ENCODE measurements around the gene RNU4-1.
A peak's percentile ranks its signal among the peaks of the same experiment; 100 is the strongest.

The RNU4-1 gene

DNA sequence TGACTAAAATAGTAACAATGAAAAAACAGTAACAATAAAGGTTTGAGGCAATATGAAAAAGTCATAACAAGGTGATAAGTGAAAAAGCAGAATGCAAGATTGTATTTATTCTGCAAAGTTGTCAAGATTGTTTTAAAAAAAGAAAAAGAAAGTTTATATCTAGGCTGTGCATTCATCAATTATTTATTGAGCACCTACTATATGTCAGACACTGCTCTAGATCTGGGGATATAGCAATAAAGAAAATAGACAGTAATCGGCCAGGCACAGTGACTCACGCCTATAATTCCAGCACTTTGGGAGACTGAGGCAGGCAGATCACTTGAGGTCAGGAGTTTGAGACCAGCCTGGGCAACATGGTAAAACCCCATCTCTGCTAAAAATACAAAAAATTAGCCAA, 30.7 kb upstream of the RNU4-1 start:
- no peaks in the 10 kb centered on the region for H3K36me3 ChIP-seq
- no peak overlapping the region for H3K4me3 ChIP-seq (ENCODE audit: low read depth, low read length)
- no peaks in the 10 kb centered on the region for H3K9me3 ChIP-seq (ENCODE audit: severe bottlenecking)
- no peaks in the 10 kb centered on the region for H3K27me3 ChIP-seq (ENCODE audit: insufficient read depth, low read depth, severe bottlenecking)
- no peak for DNase-seq
- H3K27ac ChIP-seq: no peak overlapping the region
- TF ChIP-seq CTCF (IDR thresholded peaks at IDR 0.05; ENCODE audit: low read depth, low read length): no peak

DNA sequence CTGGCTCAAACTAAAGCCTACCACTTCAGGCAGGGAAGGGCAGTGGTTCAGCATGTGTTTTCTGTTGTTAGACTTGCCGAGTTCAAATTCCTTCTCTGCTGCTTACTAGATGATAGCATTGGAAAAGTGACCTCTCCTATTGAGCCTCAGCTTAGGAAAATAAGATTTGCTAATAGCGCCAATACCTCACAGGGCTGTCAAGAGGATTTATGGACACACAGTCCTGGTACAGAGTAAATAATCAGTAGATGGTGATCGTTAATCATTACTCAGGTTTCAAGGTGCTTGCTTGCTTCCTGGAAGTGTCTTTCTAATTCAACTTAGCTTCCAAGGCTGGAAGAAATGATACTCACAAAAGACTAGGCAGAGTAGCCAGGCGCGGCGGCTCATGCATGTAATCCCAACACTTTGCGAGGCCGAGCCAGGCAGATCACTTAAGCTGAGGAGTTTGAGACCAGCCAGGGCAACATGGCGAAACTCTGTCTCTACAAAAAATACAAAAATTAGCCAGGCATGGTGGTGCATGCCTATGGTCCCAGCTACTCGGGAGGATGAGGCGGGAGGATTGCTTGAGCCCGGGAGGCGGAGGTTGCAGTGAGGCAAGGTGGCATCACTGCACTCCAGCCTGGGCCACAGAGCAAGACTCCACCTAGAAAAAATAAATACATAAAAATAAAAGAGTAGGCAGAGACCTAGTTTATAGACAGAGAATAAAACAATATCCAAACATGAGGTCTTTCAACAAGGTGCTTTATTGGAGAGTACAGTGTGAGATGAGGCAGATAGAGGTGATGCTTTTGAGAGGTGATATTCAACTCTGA, 28.6 kb upstream of the RNU4-1 start:
- H3K4me3 ChIP-seq (ENCODE audit: low read depth, low read length): peak overlapping the region; percentile 24; the same call in 1 of the 2 replicates
- DNase-seq: peak; percentile 84
- H3K27ac ChIP-seq: peak overlapping the region; percentile 44
- no peaks in the 10 kb centered on the region for H3K36me3 ChIP-seq
- no peak for TF ChIP-seq CTCF (IDR thresholded peaks at IDR 0.05; ENCODE audit: low read depth, low read length)
- H3K9me3 ChIP-seq (ENCODE audit: severe bottlenecking): no peaks in the 10 kb centered on the region
- H3K27me3 ChIP-seq (ENCODE audit: insufficient read depth, low read depth, severe bottlenecking): no peaks in the 10 kb centered on the region

DNA sequence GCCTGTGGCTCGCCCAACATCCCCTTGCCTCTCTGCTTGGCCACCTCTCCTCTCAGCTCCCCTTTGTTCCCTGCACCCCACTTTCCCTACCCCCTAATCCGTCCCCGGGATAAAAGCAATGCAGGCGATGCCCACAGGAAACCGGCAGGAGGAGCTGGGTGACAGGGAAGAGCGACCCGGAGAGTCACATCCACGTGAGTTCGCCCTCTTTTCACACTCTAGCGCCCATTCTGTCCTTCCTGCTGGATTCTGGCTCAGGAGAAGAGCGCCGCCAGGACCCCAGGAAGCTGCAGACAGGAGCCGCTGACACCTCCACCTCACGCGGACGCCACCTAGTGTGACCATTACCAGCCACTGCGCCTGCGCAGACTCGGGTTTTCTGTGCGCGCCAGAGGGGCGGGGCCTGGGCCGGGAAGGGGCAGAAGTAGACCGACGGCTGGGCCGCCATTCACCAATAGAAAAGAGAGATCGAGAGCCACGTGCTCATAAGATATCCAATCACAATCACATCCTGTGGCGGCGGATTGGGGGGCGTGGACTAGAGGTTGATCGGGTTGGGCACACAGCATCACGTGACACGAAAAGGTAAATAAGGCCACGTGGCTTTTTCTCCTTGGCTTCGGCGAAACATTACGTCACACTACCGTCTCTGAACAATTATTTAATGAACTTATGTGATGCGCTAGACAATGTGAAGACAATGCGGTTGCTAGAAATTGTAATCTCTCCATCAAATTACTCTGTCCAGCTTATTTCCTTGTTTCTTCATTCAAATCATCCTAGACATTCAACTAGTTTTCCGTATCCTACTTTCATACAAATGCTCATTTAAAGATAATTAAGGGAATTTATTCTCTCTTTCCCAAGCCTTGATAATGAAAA, 24.4 kb upstream of the RNU4-1 start:
- no peaks in the 10 kb centered on the region for H3K36me3 ChIP-seq
- H3K27ac ChIP-seq: peak overlapping the region; percentile 74
- DNase-seq: peak; percentile 99
- no peaks in the 10 kb centered on the region for H3K27me3 ChIP-seq (ENCODE audit: insufficient read depth, low read depth, severe bottlenecking)
- peak; percentile 69 for TF ChIP-seq CTCF (IDR thresholded peaks at IDR 0.05; ENCODE audit: low read depth, low read length)
- peak overlapping the region; percentile 49 for H3K4me3 ChIP-seq (ENCODE audit: low read depth, low read length)
- H3K9me3 ChIP-seq (ENCODE audit: severe bottlenecking): no peaks in the 10 kb centered on the region

DNA sequence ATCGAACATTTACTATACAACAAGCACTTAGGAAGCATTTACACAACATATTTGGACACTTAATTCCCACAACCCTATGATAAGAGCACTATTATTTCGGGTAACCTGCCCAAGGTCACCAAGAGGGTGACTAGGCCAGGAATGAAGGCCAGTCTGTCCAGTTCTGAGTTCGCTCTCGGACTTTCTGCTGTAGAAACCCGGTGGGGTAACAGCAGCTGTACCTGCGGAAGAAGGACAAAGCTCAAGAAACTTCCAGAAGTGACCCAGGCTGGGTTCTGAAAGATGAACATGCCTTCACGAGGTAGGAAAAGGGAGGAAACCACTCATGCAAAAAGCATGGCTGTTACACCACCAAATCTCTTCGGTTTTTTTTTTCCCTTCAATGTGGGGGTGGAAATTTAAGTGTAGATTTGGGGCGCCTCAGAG, 23.8 kb upstream of the RNU4-1 start:
- H3K27ac ChIP-seq: peak overlapping the region; percentile 74
- DNase-seq: no peak

GRCh38 chr12:120314220-120314619, 21.2 kb upstream of the RNU4-1 start:
- peak; percentile 37 for DNase-seq
- TF ChIP-seq CTCF (IDR thresholded peaks at IDR 0.05; ENCODE audit: low read depth, low read length): peak; percentile 63; the same call in 1 of the 2 replicates
- Histone ChIP-seq H3K27me3 (ENCODE audit: insufficient read depth, low read depth, severe bottlenecking) (no peaks in the 10 kb centered on the region), H3K27ac (no peak overlapping the region), H3K9me3 (ENCODE audit: severe bottlenecking) (no peaks in the 10 kb centered on the region), H3K36me3 (no peaks in the 10 kb centered on the region), H3K4me3 (ENCODE audit: low read depth, low read length) (no peak overlapping the region)

More for the DNA sequence above, 23.8 kb upstream of the RNU4-1 start:
- TF ChIP-seq CTCF (IDR thresholded peaks at IDR 0.05; ENCODE audit: low read depth, low read length): no peak
- Histone ChIP-seq H3K27me3 (ENCODE audit: insufficient read depth, low read depth, severe bottlenecking) (no peaks in the 10 kb centered on the region), H3K4me3 (ENCODE audit: low read depth, low read length) (peak overlapping the region; percentile 49), H3K9me3 (ENCODE audit: severe bottlenecking) (no peaks in the 10 kb centered on the region), H3K36me3 (no peaks in the 10 kb centered on the region)
